PC-9 (cell line): ENCODE measurements around the gene RAB18.

ENCODE experiments used
- CTCF ChIP-seq: fragments of 200-600 bp; sonication (generic); conservative IDR thresholded peaks from 2 replicates; pipeline ENCODE4 v1.6.1; 2017; ENCODE audit warnings: mixed run types, antibody characterized with exemption, mild to moderate bottlenecking, moderate library complexity
- EZH2 ChIP-seq: fragments of 200-600 bp; sonication (generic); IDR thresholded peaks from 2 replicates; pipeline ENCODE4 v1.8.0; 2017; ENCODE audit warnings: antibody characterized with exemption, low read depth

- TF ChIP-seq CTCF (no peak), EZH2 (no peak)
Observed at GRCh38 chr10:27454837-27455236, 49.3 kb upstream of the RAB18 start.
